CD4-positive, alpha-beta T cell treated with Interleukin-17A for 4 hours (primary cell): ENCODE data around the gene CAMK2G.

Source experiments
- DNase-seq: peaks from one replicate; pipeline ENCODE4 v3.0.0-alpha.2; 2020; ENCODE audit warnings: mixed read lengths

The CAMK2G gene

DNA sequence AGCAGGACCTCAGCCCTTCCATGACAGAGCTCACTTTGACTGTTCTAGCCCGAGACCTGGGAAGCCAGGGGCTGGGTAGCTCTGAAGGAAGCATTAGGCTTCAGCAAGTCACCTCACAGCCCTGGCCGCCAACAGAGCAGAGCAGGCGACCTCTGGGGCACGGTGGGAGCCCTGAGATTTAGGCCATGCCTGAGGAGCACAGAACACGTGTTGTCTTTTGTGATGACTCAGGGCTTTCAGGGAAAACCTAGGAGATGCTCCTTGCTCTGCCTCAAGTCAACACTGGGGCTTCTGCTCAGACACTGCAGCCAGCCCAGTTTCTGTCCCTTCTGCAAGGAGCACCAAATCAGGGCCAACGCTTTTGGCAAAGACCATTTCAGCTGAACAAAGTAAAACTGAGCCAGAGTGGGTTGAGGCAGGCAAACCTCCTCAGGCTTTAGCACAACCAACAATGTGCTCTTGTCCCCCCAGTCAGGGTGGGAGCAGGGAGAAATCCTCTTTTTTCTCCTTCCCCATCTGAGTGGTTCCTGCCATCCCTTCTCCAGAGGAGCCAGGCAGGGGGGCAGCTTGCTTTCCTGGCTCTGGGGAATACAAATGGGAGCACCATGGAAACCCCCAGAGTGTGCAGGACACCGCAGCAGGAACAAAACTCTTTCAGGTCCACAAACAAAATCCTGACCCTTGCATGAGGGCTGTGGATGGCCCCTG lies 14.4 kb downstream of the CAMK2G start:
- peak; percentile 13 for DNase-seq

DNA sequence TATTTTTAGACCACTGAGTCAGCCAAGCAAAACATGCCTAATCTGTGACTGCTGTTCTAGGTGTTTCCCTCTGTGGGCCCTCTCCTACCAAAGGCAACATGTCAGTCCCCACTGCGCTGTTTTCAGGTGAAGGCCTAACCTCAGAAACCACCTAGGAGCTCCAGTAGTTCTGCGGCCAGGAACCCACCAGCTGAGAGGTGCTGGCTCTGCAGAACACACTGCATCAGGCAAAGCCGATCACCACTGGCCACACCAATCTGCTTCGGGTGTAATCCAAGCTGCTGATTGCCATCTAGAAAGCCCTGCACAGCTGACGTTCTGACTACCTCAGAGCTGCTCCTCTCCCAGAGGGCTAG lies 14.9 kb downstream of the CAMK2G start:
- peak; percentile 45 for DNase-seq

DNA sequence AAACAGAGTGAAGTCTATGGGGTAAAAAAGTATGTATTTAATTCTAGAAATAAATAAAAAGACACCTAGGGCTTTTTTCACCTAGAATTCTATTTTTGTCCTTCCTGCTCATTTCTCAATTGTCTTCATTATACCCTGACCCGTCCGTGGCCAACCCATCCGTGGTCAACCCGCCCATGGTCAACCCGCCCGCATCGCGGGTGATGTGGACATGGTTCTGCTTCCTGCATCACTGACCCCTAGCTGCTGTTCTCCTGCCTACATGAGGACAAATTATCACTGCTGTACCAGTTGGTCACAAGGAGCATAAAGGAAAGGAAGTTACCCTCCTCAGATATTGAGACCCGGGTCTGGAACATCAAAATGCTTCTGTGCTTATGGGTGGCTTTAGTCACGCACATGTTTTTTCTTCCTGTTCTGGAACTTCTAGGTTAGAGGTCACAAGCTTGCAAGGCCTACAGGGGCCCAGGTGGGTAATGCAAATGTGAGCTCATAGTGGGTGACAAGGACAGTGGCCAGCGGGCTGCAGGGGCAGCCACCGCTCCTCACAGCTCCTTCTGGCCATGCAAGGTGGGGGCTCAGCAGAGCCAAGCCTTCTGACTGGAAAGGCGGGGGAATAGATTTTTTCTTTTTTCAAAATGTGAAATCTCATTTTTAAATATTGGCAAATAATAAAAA lies 15.5 kb downstream of the CAMK2G start:
- DNase-seq: no peak

DNA sequence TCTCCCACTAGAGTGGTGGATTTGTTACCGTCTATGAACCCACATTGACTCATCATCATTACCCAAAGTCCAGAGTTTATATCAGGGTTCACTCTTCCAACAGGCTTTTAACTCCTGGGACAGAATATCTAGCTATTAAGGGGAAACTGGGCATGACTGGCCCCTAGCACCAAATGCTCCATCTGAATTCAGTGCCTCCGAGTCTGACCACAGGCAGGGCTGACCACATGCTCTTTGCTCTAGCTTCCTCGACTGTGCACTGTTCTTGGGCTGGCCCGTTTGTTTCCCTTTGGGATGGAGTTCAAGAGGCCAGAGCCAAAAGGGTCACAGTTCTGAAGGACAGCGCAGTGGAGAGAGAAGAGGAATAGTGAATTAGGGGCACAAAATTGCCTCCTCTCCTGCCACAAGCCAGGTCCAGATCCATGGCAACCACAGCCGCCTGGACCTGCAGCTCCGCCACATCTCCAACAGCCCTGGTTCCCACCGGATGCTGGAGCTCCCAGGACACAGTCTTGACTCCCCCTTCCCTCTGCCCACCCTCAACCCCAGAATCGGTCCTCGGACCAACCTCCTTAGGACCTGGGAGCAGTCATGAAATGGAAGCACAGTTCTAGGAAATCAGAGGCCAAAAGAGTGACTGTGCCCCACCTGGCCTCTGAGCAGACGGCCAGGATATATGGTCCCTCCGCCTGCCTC lies 16.2 kb downstream of the CAMK2G start:
- DNase-seq: no peak

DNA sequence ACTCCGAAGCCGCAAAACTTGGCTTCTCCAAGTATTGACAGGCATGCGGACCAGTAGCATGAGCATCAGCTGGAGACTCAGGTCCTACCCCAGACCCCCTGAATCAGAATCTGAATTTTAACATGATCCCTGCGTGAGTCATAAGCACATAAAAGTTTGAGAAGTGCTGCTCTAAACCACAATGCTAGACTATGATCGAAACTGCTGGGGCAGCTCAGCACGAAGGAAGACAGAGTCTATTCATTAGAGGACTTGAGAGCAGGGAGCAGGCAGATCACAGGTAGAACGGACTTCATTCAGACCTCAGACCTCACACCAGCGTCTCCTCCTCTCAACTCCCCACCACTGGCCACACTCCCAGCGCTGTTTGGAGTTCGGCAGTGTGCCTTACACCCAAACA lies 16.9 kb downstream of the CAMK2G start:
- DNase-seq: no peak

DNA sequence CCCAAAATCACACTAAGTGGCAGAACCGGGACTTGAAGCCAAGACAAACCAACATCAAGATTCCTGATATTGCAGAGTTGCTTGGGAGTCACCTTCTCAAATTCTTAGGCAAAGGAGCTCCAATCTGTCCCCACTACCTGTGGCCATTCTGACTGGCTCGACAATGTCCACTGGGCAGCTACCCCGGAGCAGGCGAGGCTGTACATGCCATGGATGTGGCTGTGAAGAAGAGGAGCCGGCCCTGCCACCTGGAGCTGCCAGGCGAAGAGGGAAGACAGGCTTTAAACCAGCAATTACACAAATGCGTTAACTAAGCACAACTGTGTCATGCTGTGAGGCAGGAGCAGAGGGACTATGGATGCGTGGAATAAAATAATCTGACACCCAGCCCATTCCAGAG lies 18.1 kb downstream of the CAMK2G start:
- no peak for DNase-seq

DNA sequence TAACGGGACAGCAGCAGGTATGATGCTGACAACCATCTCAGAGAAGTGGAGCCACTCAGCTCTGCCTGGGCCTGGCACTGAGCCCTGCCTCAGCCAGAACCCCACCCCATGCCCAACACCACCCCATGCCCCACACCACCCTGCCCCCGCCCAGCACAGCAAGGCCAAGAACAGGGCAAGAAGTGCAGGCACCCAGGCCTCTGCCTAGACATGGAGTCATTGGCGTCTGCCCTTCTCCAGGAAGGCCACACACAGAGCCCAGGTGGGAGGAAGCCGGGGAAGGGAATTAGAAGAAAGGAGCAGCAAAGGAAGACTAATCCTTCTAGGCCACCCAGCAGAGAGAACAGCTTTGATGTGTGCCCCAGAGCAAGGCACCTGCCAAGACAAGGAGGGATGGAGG lies 18.9 kb downstream of the CAMK2G start:
- no peak for DNase-seq

DNA sequence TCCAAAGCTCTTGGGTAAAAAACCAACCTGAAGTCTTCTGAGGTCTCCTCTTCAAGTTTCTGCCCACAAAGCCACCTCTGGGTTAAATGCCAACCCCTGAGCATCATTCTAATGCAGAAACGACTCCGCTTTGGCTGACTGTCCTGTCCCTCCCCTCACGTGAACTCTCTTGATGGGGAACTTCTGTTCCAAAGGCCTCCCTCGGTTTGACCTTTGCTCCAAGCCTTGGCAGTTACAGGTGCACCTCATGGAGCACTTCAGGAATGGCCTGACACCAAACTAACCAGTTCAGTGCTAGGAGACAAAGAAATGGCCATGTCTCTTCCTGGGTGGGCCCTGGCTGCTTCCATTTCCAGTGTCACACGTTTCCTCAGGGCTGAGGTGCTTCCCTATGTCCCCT lies 20.0 kb downstream of the CAMK2G start:
- DNase-seq: no peak

DNA sequence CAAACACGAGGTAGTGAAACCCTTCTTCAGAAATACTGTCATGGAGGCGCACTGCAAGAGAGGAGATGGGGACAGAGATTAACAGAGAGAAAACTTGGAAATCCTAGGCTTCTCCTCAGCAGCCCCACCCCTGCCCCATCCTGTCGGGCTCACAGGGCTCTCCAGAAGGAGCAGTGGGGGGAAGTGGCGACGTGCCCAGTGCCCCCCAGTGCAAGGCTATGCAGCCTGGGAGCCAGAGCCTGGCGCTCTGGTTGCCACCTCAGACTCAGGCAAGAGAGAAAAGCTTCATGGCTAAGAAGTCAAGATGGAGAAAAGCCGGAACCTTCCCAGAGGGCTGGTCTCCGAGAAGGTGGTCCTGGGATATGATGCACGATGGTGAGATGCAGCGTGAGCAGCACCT lies 21.2 kb downstream of the CAMK2G start:
- DNase-seq: no peak

DNA sequence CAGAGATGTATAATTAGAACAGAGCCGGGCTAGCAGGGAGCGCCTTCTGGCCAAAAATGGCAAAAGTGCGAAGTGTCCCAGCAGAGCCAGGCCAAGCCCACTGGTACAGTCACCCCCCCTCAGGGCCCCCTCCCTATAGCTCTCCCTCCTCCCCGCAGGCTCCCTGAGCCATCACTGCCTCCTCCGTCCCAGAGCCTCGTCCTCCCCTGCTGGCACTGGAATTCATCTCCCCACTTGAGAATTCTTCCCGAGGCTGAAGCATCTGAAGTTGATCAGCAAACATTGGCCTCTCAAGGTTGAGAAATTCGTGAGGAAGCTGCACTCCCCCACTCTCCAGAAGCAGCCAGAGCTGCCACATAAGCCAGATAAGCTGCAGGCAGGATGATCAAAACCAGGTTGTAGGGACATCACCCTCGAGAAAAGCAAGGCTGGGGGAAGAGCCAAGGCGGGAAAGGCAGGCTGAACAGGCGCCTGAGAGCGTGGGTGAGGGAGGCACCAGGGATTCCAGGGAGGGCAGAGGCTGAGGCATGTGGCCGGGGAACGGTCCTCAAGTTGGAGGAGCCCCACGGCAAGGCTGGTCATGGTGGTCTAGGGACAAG lies 23.4 kb downstream of the CAMK2G start:
- no peak for DNase-seq

DNA sequence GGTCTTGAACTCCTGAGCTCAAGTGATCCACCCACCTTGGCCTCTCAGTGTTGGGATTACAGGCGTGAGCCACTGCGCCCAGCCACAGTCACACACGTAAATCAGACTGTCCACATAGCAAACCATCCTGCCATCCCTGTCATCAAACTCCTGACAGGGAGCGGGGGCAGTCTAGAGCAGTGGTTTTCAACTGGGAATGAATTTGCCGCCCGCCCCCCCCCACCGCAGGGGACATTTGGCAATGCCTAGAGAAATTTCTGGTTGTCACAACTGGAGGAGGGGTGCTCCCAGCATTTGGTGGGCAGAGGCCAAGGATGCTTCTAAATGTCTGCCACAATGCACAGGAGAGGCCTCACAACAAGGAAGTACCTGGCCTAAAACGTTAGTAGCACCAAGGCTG lies 24.1 kb downstream of the CAMK2G start:
- no peak for DNase-seq

DNA sequence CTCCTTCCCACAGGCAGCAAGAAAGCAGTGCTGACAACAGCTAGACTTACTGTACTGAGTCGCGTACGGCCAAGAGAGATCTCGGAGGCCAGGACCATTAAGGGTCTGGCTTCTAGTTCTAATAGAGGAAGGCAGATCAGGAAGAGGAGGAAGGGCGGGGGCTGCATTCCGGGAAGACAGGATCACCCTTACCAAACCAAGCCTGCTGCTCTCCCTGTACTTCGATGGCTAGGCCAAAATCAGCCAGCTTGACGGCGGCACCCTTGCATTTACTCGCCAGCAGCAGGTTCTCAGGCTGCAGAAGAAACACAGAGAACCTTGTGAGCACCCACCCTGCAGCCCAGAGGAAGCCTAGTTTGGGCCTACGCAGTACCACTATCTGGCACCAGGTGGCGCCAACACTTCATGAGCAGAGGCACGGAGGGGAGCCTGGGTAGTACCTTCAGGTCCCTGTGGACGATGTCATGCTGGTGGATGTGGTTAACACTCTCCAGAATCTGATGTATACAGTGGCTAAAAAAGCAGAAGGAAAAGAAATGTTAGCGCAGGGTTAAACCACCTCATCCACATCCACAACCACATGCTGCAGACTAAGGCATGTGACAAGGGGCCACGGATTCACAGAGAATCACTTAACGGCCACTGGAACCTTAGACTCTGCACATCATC lies 25.4 kb downstream of the CAMK2G start:
- DNase-seq: peak; percentile 93

DNA sequence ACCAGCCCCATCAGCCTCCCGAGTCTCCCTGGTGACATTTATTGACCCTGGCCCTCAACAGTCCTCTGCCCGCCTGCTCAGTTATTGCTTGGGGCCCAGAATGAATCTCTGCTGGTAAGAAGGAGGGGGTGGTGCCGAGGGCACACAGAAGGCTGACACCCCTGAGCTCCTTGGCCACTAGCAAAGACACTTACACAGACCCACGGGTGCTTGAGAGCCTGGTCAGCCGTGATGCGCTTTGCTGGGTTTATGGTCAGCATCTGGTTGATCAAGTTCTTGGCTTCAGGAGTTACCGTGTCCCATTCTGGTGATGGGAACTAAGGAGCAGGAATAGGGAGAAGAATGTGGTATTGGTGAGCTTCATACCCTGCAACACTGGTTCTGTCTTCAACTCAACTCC lies 27.3 kb downstream of the CAMK2G start:
- no peak for DNase-seq

DNA sequence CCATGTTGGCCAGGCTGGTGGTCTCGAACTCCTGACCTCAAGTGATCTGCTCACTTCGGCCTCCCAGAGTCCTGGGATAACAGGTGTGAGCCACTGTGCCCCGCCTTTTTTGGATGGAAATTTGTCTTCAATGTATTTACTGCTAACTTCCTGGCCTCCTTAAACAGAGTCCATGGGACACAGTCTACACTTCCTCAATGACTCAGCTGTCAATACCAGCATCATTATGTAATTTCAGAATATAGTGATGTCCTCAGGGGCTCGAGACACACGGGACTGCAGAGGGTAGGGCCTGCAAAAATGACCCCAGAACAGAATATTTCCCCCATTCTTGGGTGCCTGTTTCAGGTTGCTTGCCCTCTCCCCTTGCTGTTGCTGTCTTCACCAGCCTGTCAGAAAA lies 31.1 kb downstream of the CAMK2G start:
- DNase-seq: no peak

DNA sequence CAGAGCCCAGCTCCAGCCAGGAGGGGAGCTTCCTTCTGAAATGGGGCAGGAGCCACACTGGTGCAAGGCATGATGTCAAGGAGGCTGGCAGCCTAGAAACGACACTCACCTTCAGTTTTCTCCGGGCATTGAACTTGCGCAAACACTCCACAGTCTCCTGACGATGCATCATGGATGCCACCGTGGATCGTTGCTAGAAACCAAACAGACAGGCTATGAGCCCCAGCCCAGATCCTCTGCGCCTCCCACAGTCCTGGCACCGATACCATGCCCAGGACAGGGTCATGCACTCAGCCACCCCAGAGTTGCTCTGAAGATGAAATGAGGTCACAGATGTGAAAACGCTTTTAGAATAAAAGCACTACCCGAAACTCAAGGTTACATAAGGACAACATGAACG lies 32.0 kb downstream of the CAMK2G start:
- DNase-seq: no peak

DNA sequence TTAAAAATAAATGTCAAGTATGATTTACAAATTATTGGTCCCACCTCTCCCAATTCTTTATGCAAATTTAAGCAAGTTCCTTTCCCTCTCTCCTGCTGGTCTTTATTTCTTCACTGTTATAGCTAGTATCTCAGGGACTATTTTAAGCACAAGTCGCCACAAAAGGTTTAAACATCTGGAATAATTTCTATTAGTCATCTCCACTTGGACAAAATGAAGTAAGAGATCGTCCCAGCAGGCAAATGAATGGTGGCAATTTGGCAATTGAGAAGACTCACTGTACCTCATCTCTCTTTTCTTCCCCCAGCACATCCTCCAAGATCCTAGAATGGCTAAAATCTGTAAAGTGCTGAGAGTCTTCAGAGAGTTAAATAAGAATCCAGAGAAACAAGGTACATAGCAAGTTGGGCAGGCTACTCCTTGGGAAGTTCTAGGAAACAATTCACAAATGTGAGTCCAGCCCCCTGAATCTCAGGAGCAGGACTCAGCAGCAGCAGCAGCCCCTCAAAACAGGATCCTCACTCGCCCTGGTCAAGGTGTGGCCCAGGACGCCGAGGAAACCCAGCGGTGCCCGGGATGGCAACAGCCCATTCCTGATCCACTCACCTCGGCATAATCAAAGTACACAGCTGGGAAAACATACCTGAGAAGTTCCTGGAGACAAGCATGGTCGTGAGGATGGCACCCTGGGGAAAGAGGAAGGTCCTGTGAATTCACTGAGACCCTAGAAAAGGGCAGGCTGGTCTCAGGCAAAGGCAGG lies 32.6 kb downstream of the CAMK2G start:
- no peak for DNase-seq

DNA sequence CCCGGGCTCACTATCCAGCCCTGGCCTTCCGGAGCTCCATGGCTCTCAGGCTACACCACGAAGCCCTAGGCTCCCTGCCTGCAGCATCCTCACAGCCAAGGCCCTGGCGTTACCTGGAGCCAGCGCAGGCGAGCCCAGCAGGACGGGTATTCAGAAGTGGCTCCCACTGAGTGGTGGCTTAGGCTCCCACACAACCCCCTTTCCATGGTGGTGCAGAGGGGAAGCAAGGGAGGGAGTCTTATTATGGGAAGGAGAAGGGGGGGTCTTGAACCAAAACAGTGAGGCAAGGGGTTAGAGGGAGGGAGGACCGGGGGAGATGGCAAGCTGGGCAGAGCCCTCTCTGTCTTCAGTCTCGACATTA lies 33.3 kb downstream of the CAMK2G start:
- DNase-seq: no peak

DNA sequence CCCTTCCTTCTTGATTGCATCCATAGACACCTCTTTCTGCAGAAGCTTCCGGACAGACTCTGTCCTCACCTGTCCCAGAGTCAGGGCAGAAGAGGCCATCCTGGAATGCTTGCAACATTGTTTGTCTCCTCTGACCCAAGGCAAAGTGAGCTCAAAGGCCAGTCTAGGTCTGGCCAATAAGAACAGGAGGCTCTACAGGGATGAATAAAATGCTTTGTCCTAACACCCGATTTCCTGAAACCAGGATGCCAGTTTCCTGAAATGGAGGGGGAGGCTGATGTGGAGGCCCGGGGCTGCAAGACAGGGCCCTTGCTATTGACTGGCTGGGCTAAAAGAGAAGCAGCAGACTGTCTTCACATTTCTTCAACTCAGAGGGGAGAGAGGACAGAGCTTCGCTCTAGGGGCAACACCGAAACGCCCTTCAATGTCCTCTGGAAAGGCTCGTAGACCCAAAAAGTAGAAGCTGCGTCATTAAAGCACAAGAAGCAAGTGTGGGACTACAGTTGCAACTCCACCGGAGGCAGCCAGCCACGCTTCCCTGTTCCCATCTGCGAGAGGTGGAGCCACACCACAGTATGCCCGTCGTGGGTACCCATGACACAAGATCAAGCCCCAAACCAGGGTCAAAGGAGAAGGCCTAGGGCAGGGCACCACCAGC lies 33.8 kb downstream of the CAMK2G start:
- DNase-seq: no peak

DNA sequence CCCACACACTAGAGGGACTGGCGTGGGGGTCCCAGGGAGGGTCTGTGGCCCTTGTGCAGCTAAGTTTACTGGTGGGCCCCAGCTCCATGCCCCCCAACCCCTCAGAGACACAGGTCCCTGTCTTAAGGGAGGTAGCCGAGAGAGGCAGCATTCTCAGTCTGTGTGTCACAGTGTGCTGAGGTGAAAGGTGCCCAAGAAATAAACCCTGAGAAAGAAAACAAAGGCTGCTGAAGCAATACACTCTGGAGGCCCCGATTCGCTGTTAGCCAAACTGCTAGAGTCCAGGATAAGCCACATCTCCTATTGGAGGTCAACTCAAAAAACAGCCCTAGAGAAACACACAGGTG lies 34.3 kb downstream of the CAMK2G start:
- DNase-seq: no peak

DNA sequence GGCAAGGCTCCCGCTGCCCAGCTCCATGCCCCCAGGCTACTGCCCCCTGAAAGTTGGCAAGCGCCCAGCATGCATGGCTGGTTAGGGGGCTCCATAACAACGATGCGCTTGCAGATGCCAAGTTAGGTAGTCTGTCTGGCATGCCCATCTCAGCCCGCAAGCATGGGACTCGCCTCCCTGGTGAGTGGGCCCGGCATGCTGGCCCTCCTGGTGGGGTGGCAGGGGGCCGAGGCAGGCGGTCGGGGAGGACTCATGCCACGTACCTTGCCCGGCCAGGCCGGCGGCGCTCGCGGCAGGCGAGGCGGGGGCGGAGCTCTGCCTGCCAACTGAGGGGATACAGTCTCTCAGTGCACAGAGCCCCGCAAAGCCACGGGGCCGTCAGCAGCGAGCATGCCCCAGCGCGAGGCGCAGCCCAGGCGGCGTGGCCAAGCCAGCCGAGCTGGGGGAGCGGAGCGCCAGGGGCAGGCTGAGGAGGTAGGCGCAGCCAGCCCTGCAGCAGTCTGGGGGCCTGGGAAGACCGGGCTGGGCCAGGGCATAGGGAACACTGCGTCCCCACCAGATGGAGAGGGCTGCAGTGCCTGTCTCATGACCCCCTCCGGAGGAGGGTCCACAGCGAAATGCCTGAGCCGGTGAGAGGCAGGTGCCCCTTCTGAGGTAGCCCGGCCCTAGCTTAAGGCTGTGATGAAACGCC lies 34.9 kb downstream of the CAMK2G start:
- DNase-seq: no peak

DNA sequence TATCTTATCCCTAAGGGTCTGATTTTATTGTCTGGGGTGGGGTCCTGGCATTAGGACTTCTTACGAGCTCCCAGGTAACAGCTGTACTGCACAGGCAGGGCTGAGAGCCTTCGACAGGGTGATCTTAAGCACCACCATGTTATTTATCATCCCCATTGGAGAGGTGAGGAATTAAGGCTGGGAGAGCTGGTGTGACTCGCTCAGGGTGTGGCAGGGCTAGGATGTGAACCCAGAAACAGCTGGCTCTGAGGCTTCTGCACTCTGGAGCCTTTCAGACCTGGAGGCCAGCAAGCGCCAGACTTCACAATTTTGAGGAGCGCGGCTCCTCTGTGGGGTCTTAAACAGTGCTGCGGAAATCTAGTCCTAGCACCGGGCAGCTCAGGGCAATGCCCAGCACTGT lies 35.5 kb downstream of the CAMK2G start:
- DNase-seq: no peak
